ENCODE measurements around the gene NEURL1.

GRCh38 chr10:103547391-103547946 is 54.0 kb downstream of the NEURL1 start:
- TF ChIP-seq CTCF (IDR thresholded peaks at IDR 0.05) = no peak
- no peak for TF ChIP-seq EZH2 (IDR thresholded peaks at IDR 0.05; ENCODE audit: borderline replicate concordance, insufficient read depth, low read depth, low read length, poor library complexity, severe bottlenecking)
